ENCODE results near the gene ZIC2. TPM values are rescaled to one million over a fixed set of nuclear protein-coding genes. Genes with fewer than 3 reads are reported as not detected.
A peak's percentile ranks its signal among the peaks of the same experiment; 100 is the strongest.

The ZIC2 gene
- total RNA-seq, result not detected
- not detected for polyA plus RNA-seq
- long read RNA-seq, donor 1, result 0 reads
- long read RNA-seq, donor 2, result 0 reads
- long read RNA-seq, donor 3, result 0 reads

GRCh38 chr13:99981735-99982035 lies at the start of gene ZIC2:
TSS of gene ZIC2 (plus strand) at chr13:99981784. CDS start at chr13:99982065, 281 bp downstream.
- H3K27me3 ChIP-seq, result peaks cover 79 to 99% (median 98%) of the 10 kb centered on the region in 7 donors
- H3K4me1 ChIP-seq, result peaks cover 10 to 58% (median 28%) of the 10 kb centered on the region in 9 donors
- 0 to 1% methylated on average over 13 to 41 of the region's 41 CpGs for WGBS, 2 donors
- no peaks in the 10 kb centered on the region for H3K9me3 ChIP-seq
- no peaks in the 10 kb centered on the region for H3K36me3 ChIP-seq
- no peak for TF ChIP-seq CTCF (IDR thresholded peaks at IDR 0.05)
- no peak for DNase-seq
- no peak within 1 kb of the TSS for H3K27ac ChIP-seq
- intact Hi-C loops (cut with DNase I), result no loop called here
- ATAC-seq, result no peak
- peak within 1 kb of the TSS in 9 of 10 donors; percentile 39 to 57 (median 46) for H3K4me3 ChIP-seq

- 89 to 94% methylated on average over 5 of the region's 5 CpGs for WGBS, 2 donors
- no peak overlapping the region for H3K27ac ChIP-seq
- H3K36me3 ChIP-seq, result no peaks in the 10 kb centered on the region
- no peaks in the 10 kb centered on the region for H3K4me1 ChIP-seq
- H3K4me3 ChIP-seq, result no peak overlapping the region
- H3K9me3 ChIP-seq, result no peaks in the 10 kb centered on the region
- ATAC-seq (no peak), DNase-seq (no peak)
- intact Hi-C loops (cut with DNase I), result no loop called here
- H3K27me3 ChIP-seq, result peaks cover 0 to 69% (median 57%) of the 10 kb centered on the region in 7 donors
- TF ChIP-seq CTCF (IDR thresholded peaks at IDR 0.05), result no peak
These were observed 48.7 kb upstream of the ZIC2 start for GRCh38 chr13:99932912-99933311.

- DNase-seq (no peak), ATAC-seq (no peak)
- Histone ChIP-seq H3K27me3 (peaks cover 0 to 68% (median 47%) of the 10 kb centered on the region in 7 donors), H3K4me3 (no peak overlapping the region), H3K4me1 (no peaks in the 10 kb centered on the region), H3K9me3 (no peaks in the 10 kb centered on the region), H3K27ac (no peak overlapping the region), H3K36me3 (no peaks in the 10 kb centered on the region)
- WGBS, 2 donors, result 69 to 79% methylated on average over 2 of the region's 2 CpGs
- intact Hi-C loops (cut with DNase I), result no loop called here
- no peak for TF ChIP-seq CTCF (IDR thresholded peaks at IDR 0.05)
These were observed 45.8 kb upstream of the ZIC2 start for GRCh38 chr13:99935772-99936171.

- DNase-seq, result no peak
- TF ChIP-seq CTCF (IDR thresholded peaks at IDR 0.05), result no peak
- intact Hi-C loops (cut with DNase I), result loop anchor here in 1 of 10 donors (2.0 kb wide), 1 partner anchor 38 kb away; no protein-coding TSS in a partner anchor
- Histone ChIP-seq H3K4me3 (no peak overlapping the region), H3K4me1 (no peaks in the 10 kb centered on the region), H3K27me3 (peaks cover 0 to 77% (median 61%) of the 10 kb centered on the region in 7 donors), H3K27ac (no peak overlapping the region), H3K36me3 (no peaks in the 10 kb centered on the region), H3K9me3 (no peaks in the 10 kb centered on the region)
- 54 to 60% methylated on average over 7 of the region's 7 CpGs for WGBS, 2 donors
- no peak for ATAC-seq
These were observed 42.9 kb upstream of the ZIC2 start for GRCh38 chr13:99938635-99939034.
